KOPT-K1 (cell line): ENCODE measurements around the gene SART1.
"Not testable (repeated sequence)": the region's sequence is repeated elsewhere in the genome, so short reads cannot be mapped to it uniquely, and the experiment has no call there.

Experiments
- H3K27ac ChIP-seq: fragments of 200-600 bp; sonication (generic); 2 replicates; pipeline ENCODE4 v1.5.1; 2016; ENCODE audit warnings: antibody characterized with exemption, mild to moderate bottlenecking, low read depth, low read length; ENCODE audit not compliant: poor library complexity, severe bottlenecking
- H3K36me3 ChIP-seq: fragments of 200-600 bp; sonication (generic); 2 replicates; pipeline ENCODE4 v1.5.1; 2017; ENCODE audit warnings: antibody characterized with exemption, mild to moderate bottlenecking, low read length, moderate library complexity; ENCODE audit not compliant: insufficient read depth
- H3K9me3 ChIP-seq: fragments of 200-600 bp; sonication (generic); 2 replicates; pipeline ENCODE4 v1.5.1; 2017; ENCODE audit warnings: antibody characterized with exemption, low read length, mild to moderate bottlenecking; ENCODE audit not compliant: insufficient read depth, poor library complexity, severe bottlenecking

The SART1 gene

GRCh38 chr11:65947133-65947532 lies 14.4 kb upstream of the SART1 start:
- H3K27ac ChIP-seq: no peak overlapping the region
- H3K9me3 ChIP-seq: no peaks in the 10 kb centered on the region
- no peaks in the 10 kb centered on the region for H3K36me3 ChIP-seq

DNA sequence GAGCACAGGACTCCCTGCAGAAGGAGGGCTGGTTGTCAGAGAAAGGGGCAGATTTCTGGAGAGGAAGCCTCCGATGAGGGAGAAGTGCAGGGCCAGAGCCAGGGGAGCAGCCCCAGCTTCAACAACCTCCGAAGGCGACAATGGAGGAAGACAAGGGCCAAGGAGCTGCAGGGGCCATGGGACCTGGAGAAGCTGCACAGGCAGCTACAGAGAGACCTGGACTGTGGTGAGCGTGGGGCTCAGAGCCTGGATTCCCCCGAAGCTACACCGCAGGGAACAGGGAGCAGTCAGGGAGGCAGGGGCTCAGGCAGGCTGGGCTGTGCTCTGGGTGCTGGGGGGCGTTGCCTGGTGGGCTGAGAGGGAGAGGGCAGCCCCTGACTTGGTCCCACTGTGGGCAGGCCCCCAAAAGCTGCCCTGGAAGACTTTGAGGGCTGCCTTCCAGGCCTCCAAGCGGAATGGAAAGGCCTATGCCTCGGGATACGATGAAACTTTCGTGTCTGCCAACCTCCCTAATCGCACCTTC lies 13.9 kb upstream of the SART1 start:
- Histone ChIP-seq H3K27ac (no peak overlapping the region), H3K36me3 (no peaks in the 10 kb centered on the region), H3K9me3 (no peaks in the 10 kb centered on the region)

- H3K27ac ChIP-seq, H3K9me3 ChIP-seq, H3K36me3 ChIP-seq: not testable (repeated sequence)
These were observed 10.8 kb upstream of the SART1 start for GRCh38 chr11:65950711-65951110.

- not testable (repeated sequence) for H3K9me3 ChIP-seq, H3K27ac ChIP-seq, H3K36me3 ChIP-seq
These were observed 9.9 kb upstream of the SART1 start for GRCh38 chr11:65951641-65952040.

GRCh38 chr11:65952052-65952521 lies 9.4 kb upstream of the SART1 start:
- Histone ChIP-seq H3K36me3 (no peaks in the 10 kb centered on the region), H3K9me3 (no peaks in the 10 kb centered on the region), H3K27ac (no peak overlapping the region)

GRCh38 chr11:65953471-65953870 lies 8.1 kb upstream of the SART1 start:
- H3K27ac ChIP-seq: no peak overlapping the region
- no peaks in the 10 kb centered on the region for H3K9me3 ChIP-seq
- H3K36me3 ChIP-seq: no peaks in the 10 kb centered on the region

- no peaks in the 10 kb centered on the region for H3K36me3 ChIP-seq
- no peaks in the 10 kb centered on the region for H3K9me3 ChIP-seq
- no peak overlapping the region for H3K27ac ChIP-seq
These were observed 6.8 kb upstream of the SART1 start for GRCh38 chr11:65954771-65955170.

GRCh38 chr11:65958291-65958690 lies 3.2 kb upstream of the SART1 start:
- Histone ChIP-seq H3K36me3 (0 out of 2 replicates have a peak, but pooled peaks cover 2% of the 10 kb centered on the region), H3K27ac (peak overlapping the region; percentile 13), H3K9me3 (no peaks in the 10 kb centered on the region)

- peak overlapping the region; percentile 13 for H3K27ac ChIP-seq
- H3K36me3 ChIP-seq: peaks cover 8% of the 10 kb centered on the region
- no peaks in the 10 kb centered on the region for H3K9me3 ChIP-seq
These were observed 2.6 kb upstream of the SART1 start for GRCh38 chr11:65958774-65959420.

DNA sequence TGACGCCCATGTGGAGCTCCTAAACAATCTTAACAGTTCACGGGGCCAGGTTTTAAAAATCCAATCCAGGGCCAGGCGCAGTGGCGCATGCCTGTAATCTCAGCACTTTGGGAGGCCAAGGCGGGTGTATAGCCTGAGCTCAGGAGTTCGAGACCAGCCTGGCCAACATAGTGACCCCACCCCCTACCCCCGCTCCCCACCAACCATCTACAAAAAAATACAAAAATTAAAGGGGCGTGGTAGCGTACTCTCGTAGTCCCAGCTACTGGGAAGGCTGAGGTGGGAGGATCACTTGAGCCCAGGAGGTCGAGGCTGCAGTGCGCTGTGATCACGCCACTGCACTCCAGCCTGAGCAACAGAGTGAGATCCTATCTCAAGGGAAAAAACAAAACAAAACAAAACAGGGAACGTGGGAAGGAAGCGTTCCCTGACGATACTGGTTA lies 689 bp upstream of the SART1 start:
- Histone ChIP-seq H3K36me3 (peaks cover 27% of the 10 kb centered on the region), H3K27ac (peak overlapping the region; percentile 82)

GRCh38 chr11:65962141-65962564 lies 619 bp downstream of the SART1 start:
- Histone ChIP-seq H3K27ac (peak overlapping the region; percentile 82), H3K36me3 (peaks cover 40% of the 10 kb centered on the region), H3K9me3 (no peaks in the 10 kb centered on the region)

More for the DNA sequence above, 689 bp upstream of the SART1 start:
- no peaks in the 10 kb centered on the region for H3K9me3 ChIP-seq

- Histone ChIP-seq H3K9me3 (no peaks in the 10 kb centered on the region), H3K36me3 (peaks cover 68% of the 10 kb centered on the region), H3K27ac (no peak overlapping the region)
These were observed 3.4 kb downstream of the SART1 start for GRCh38 chr11:65964906-65965305.

DNA sequence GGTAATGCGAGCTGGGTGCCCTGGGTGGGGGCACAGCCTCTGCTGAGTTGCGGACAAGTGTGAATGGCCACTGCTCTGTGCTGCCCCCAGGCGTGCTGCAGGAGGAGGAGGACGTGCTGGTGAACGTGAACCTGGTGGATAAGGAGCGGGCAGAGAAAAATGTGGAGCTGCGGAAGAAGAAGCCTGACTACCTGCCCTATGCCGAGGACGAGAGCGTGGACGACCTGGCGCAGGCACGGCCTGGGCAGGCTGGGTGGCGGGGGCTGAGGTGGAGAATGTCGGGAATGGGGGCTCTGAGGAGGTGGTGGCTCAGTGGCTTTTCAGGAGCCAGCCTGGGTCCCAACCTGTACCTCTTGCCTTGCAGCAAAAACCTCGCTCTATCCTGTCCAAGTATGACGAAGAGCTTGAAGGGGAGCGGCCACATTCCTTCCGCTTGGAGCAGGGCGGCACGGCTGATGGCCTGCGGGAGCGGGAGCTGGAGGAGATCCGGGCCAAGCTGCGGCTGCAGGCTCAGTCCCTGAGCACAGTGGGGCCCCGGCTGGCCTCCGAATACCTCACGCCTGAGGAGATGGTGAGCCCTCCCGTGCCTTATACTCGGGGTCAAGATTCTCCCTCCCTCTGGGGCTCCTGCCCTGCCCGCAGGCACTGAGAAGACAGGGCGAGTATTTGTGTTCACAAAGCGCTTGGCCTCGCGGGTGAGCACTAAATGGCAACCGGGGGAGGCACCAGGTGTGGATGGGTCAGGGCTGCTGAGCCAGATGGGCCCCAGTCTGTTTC lies 4.6 kb downstream of the SART1 start:
- Histone ChIP-seq H3K9me3 (no peaks in the 10 kb centered on the region), H3K36me3 (peaks cover 77% of the 10 kb centered on the region), H3K27ac (no peak overlapping the region)

GRCh38 chr11:65967329-65967934 lies 5.9 kb downstream of the SART1 start:
- H3K36me3 ChIP-seq: peaks cover 87% of the 10 kb centered on the region
- no peaks in the 10 kb centered on the region for H3K9me3 ChIP-seq
- H3K27ac ChIP-seq: no peak overlapping the region
